T-helper 1 cell treated with Interleukin-12 subunit alpha and Interleukin-12 subunit beta and Interleukin-4 antibody, amounts not matched to agents 30 μg/mL and 1 μg/mL, for 36 hours (primary cell): ENCODE measurements around the gene RMC1.

Source experiments
- H3K27ac Mint-ChIP-seq: one replicate; pipeline ENCODE4 v1.8.0; 2021; ENCODE audit warnings: mild to moderate bottlenecking, mixed read lengths
- H3K27me3 Mint-ChIP-seq: one replicate; pipeline ENCODE4 v1.8.0; 2021; ENCODE audit warnings: low read depth, mixed read lengths
- H3K36me3 Mint-ChIP-seq: one replicate; pipeline ENCODE4 v1.8.0; 2021; ENCODE audit warnings: low read depth, mixed read lengths
- H3K4me1 Mint-ChIP-seq: one replicate; pipeline ENCODE4 v1.8.0; 2021; ENCODE audit warnings: low read depth, mixed read lengths
- H3K4me3 Mint-ChIP-seq: one replicate; pipeline ENCODE4 v1.8.0; 2021; ENCODE audit warnings: mild to moderate bottlenecking, moderate library complexity, mixed read lengths
- H3K9me3 Mint-ChIP-seq: one replicate; pipeline ENCODE4 v1.8.0; 2021; ENCODE audit warnings: mixed read lengths

The RMC1 gene

DNA sequence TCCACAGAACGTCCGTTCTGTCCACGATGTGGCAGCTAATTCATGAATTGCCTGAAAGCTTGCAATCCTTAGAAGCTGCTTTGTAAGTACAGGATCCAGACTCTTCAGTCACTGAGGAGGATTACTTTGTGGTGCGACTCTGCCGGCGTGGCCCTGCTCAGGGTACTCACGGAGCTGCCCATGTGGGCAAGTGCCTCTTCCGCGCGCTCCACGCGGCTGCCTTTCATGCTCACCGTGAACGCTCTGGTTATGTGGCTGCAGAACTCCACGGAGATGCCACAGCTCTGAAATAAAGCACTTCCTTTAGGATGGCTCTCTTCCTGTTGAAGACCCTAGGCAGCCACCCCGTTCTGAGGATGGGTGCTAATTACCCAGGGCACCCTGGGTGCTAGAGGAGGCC, 31.0 kb downstream of the RMC1 start:
- H3K36me3 Mint-ChIP-seq, result peaks cover 69% of the 10 kb centered on the region
- no peak overlapping the region for H3K27ac Mint-ChIP-seq

DNA sequence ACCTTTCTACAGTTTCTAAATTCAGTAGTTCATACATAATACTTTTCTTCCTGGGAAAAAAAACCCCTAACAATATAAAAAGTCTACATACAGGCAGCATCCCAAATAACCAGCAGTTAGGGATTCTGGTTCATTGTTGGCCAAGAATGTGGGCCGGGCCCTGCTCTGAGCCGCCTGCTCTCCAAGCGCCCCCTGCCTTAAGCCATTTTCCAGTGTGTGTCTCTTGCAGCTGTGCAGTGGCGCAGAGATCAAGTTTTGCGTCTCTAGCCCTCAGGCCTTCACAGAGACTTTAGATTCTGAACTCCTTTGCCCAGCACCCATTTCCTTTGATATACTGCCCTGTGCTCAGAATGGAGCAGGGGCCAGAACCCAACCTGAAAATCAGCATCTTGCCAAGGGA, 32.9 kb downstream of the RMC1 start:
- H3K27me3 Mint-ChIP-seq, result no peaks in the 10 kb centered on the region
- peaks cover 69% of the 10 kb centered on the region for H3K36me3 Mint-ChIP-seq
- H3K4me3 Mint-ChIP-seq, result no peak overlapping the region
- H3K9me3 Mint-ChIP-seq, result no peaks in the 10 kb centered on the region
- peaks cover 25% of the 10 kb centered on the region for H3K4me1 Mint-ChIP-seq
- no peak overlapping the region for H3K27ac Mint-ChIP-seq

More for the DNA sequence above, 31.0 kb downstream of the RMC1 start:
- Mint-ChIP-seq H3K4me1 (peaks cover 10% of the 10 kb centered on the region), H3K27me3 (no peaks in the 10 kb centered on the region), H3K9me3 (no peaks in the 10 kb centered on the region), H3K4me3 (no peak overlapping the region)

DNA sequence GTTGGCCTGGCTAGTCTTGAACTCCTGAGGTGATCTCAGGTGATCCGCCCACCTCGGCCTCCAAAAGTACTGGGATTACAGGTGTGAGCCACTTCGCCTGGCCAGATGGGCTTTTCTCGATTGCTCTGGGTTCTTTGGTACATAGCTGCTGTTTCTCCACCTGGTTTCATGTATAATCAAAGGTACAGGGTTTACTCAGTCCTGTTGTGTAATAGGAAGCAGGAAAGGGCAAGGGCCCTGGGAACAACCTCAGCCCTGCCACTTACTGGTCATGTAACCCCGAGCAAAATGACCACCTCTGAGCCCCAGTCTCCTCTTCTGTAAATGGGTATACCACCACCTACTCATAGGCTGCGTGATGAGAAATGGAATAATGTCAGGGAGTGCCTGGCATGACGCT, 34.0 kb downstream of the RMC1 start:
- peaks cover 63% of the 10 kb centered on the region for H3K36me3 Mint-ChIP-seq
- no peak overlapping the region for H3K4me3 Mint-ChIP-seq
- H3K27ac Mint-ChIP-seq, result no peak overlapping the region
- no peaks in the 10 kb centered on the region for H3K27me3 Mint-ChIP-seq
- H3K9me3 Mint-ChIP-seq, result no peaks in the 10 kb centered on the region
- H3K4me1 Mint-ChIP-seq, result peaks cover 34% of the 10 kb centered on the region

DNA sequence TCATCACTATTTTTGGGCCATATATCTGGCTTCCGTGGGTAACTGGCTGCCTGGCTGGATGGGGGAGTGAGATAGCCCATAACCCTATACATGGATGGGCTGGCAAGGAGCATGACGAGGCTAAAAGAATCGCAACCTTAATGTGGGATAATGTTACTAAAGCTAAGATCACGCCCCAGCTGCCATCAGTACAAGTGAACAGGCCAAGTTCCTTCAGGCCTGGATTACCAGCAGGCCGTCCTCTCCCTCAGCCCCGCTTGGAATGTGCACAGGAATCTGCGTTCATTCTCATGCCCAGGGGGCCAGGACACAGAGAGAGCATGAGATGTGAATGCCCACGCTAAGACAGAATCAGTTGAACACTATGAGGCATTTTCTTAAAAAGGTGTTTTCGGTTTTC, 34.7 kb downstream of the RMC1 start:
- Mint-ChIP-seq H3K36me3 (peaks cover 62% of the 10 kb centered on the region), H3K9me3 (no peaks in the 10 kb centered on the region), H3K27me3 (no peaks in the 10 kb centered on the region), H3K4me3 (no peak overlapping the region), H3K4me1 (peaks cover 38% of the 10 kb centered on the region), H3K27ac (no peak overlapping the region)

DNA sequence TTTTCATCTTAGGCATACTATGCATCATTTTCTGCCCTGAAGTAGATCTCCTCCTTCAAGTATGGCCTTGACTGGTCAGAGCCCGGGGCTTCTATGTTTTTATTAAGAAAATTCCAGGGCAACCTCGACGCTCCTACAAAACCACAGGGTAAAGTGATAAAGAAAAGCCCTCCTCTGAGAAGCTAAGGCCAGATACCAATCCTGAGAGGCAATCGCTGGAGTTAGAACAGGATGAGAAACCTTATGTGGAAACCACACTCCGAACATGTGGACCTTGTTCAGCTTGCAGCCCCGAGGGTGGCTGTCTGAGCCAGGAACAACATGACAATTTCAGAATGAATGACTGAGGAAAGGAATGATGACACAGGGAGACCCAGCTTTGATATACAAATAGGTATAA, 35.6 kb downstream of the RMC1 start:
- peak overlapping the region; percentile 36 for H3K27ac Mint-ChIP-seq
- no peaks in the 10 kb centered on the region for H3K9me3 Mint-ChIP-seq
- peaks cover 38% of the 10 kb centered on the region for H3K4me1 Mint-ChIP-seq
- H3K36me3 Mint-ChIP-seq, result peaks cover 62% of the 10 kb centered on the region
- H3K27me3 Mint-ChIP-seq, result no peaks in the 10 kb centered on the region
- peak overlapping the region; percentile 42 for H3K4me3 Mint-ChIP-seq

DNA sequence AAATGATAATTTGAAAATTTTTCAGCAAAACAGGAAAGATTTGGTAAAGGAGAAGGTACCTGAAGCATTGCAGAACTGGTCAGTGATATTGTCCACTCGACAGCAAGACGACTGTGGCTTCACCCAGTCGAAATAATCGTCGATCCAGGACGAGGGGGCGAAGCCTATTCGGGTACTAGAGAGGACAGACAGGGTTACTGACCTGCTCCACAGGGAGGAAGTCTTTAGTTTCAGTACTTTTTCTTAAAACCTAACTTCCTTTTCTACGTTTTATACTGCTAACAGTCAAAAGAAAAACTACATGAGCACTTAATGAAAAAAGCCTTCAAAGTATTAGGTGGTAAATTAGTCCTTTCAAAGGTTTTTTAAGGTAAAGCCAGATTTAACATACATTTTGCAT, 36.0 kb downstream of the RMC1 start:
- Mint-ChIP-seq H3K36me3 (peaks cover 62% of the 10 kb centered on the region), H3K27me3 (no peaks in the 10 kb centered on the region), H3K4me1 (peaks cover 38% of the 10 kb centered on the region), H3K9me3 (no peaks in the 10 kb centered on the region), H3K4me3 (peak overlapping the region; percentile 42), H3K27ac (no peak overlapping the region)

DNA sequence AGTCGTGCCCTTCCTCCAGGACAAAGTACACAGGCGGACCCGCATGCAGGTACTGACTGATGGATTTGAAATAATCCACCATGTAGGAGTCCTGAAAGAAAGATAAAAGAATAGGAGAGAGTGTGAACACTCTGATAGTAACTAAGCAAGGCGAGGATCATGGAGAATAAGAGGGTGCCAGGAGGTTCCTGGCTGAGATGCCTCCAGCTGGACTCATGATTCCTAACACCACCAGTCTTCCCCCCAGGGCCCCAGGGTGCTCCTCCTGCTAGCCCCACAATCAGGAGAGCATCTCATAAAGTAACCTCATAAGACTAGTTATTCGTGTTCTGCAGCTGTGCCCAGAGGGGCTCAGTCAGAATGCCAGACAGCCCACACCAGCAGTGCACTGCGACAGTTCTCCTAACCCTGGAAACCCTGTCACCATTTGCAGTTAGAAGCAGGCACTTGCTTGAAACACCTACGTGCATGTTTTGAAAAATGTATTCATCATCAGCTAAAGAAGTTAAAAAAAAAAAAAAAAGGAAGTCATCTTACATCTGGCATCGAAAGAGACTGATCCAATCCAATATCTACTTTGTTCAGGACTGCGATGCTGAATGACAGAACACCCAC, 36.7 kb downstream of the RMC1 start:
- Mint-ChIP-seq H3K9me3 (no peaks in the 10 kb centered on the region), H3K4me3 (peak overlapping the region; percentile 73), H3K27ac (peak overlapping the region; percentile 64), H3K36me3 (peaks cover 66% of the 10 kb centered on the region), H3K4me1 (peaks cover 38% of the 10 kb centered on the region), H3K27me3 (no peaks in the 10 kb centered on the region)

DNA sequence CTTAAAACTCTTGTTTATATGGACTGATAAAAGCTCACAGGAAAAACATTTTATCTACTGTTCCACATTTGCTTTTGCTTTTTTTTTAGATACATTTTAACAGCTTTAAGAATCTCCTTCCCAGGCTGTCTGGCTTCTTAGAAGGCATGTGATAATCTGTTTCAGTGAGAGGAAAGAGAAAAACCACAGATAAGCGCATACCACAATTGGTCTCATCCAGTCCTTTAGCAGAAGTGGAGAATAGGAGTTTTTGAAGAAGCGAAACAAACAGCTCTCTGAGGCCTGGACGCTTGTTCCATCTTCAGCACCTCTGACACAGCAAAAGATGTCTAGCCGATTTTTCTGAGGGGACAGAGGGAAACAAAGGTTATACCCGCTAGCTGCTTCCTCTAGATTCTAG, 37.6 kb downstream of the RMC1 start:
- Mint-ChIP-seq H3K36me3 (peaks cover 64% of the 10 kb centered on the region), H3K9me3 (no peaks in the 10 kb centered on the region), H3K27ac (peak overlapping the region; percentile 83), H3K4me3 (peak overlapping the region; percentile 73), H3K4me1 (peaks cover 38% of the 10 kb centered on the region), H3K27me3 (no peaks in the 10 kb centered on the region)

DNA sequence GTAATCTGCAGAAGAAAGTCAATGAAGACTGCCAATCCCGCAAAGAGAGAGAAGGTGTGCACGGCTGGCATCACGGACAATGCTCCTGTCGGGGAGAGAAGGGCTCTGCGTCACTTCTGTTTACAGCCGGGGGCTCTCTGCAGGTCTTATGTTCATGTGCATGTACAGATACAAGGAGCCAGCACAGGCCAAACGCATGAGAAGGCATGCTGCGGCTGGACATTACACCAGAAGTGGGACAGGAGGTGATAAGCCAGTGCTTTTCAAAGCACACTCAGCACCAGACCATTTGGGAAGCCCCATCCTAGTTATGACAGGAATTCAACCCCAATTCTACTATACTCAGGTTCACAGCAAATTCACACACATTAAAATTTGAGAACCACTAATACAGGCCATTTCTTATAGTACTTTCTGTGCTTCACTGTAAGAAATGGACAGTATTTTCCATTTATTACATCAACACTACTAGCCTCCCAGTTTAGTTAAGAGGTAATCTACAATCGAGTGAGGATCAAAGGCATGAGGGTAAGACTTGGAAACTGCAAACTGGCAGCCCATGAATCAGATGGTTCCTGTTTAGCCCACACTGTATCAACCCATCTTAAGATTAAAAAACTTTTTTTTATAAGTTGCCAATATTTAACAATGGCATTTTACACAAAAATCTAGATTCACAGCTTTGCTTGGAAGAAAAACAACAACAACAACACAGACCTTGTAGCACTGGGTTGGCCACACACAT, 38.2 kb downstream of the RMC1 start:
- peak overlapping the region; percentile 83 for H3K27ac Mint-ChIP-seq

DNA sequence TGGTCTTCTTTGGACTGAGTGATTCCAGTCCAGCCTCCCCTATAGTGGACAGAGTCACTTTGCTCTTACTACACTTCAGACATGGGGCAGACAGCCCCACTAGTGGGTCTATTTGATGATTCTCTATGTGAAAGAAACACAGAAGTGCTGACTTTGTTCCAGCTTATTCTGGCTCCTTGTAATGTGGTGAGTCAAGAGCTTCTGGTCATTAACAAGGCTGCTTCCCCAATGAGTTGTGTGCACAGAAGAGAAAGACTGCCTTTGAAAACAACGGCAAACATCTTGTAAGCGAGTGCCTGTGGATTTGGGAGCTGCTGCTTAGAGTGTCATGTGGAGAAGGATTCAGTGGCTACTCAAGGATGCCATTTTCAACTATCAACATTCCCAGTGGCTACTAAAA, 39.1 kb downstream of the RMC1 start:
- no peak overlapping the region for H3K4me3 Mint-ChIP-seq
- H3K4me1 Mint-ChIP-seq, result peaks cover 42% of the 10 kb centered on the region
- H3K27ac Mint-ChIP-seq, result no peak overlapping the region
- peaks cover 60% of the 10 kb centered on the region for H3K36me3 Mint-ChIP-seq
- H3K27me3 Mint-ChIP-seq, result no peaks in the 10 kb centered on the region
- no peaks in the 10 kb centered on the region for H3K9me3 Mint-ChIP-seq

More for the DNA sequence above, 38.2 kb downstream of the RMC1 start:
- Mint-ChIP-seq H3K36me3 (peaks cover 61% of the 10 kb centered on the region), H3K4me3 (peak overlapping the region; percentile 73), H3K9me3 (no peaks in the 10 kb centered on the region), H3K27me3 (no peaks in the 10 kb centered on the region), H3K4me1 (peaks cover 40% of the 10 kb centered on the region)

DNA sequence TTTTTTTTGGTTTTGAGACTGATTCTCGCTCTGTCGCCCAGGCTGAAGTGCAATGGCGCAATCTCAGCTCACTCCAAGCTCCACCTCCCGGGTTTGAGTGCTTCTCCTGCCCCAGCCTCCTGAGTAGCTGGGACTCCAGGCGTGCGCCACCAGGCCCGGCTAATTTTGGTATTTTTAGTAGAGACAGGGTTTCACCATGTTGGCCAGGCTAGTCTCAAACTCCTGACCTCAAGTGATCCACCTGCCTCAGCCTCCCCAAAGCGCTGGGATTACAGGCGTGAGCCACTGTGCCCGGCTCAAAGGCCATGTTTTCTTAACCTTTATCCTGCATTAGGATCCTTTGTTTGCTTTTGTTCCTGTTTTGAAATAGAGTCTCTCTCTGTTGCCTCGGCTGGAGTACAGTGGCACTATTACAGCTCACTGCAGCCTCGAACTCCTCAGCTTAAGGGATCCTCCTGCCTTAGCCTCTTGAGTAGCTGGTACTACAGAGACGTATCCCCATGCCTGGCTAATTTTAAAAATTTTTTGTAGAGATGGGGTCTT, 42.0 kb downstream of the RMC1 start:
- H3K27me3 Mint-ChIP-seq, result no peaks in the 10 kb centered on the region
- H3K27ac Mint-ChIP-seq, result no peak overlapping the region
- H3K36me3 Mint-ChIP-seq, result peaks cover 46% of the 10 kb centered on the region
- peaks cover 27% of the 10 kb centered on the region for H3K4me1 Mint-ChIP-seq
- H3K9me3 Mint-ChIP-seq, result no peaks in the 10 kb centered on the region
- H3K4me3 Mint-ChIP-seq, result no peak overlapping the region

DNA sequence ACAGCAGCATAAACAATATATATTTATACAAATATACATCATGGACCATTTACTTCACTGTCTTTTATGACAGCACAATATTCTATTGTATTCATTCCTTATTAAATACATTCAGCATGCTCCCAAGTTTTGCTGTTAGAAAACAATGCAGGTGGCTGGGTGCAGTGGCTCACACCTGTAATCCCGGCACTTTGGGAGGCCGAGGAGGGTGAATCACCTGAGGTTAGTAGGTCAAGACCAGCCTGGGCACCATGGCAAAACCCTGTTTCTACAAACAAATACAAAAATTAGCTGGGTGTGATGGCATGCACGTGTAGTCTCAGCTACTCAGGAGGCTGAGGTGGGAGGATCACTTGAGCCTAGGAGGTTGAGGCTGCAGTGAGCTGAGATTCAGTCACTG, 44.0 kb downstream of the RMC1 start:
- Mint-ChIP-seq H3K27me3 (no peaks in the 10 kb centered on the region), H3K4me3 (no peak overlapping the region), H3K27ac (no peak overlapping the region), H3K4me1 (peaks cover 13% of the 10 kb centered on the region), H3K36me3 (peaks cover 56% of the 10 kb centered on the region), H3K9me3 (no peaks in the 10 kb centered on the region)

DNA sequence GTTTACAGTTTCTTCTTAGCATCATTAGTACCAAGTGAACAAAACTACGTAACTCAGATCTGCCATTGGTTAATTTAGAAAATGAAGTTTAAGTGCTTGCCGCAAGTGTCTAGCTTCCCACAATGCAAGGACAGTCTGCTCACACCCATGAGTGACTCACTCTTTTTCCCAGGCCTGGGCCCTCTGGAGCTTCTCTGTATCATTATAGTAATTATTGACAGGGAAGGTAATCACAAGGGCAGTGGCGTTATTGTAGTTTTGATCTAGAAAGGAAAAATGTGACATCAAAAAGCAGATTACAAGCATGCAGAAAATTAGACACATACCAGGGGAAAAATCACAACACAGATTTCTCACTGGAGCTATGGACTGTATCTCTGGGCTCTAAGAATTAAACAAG, 44.5 kb downstream of the RMC1 start:
- Mint-ChIP-seq H3K4me1 (peaks cover 9% of the 10 kb centered on the region), H3K36me3 (peaks cover 56% of the 10 kb centered on the region), H3K9me3 (no peaks in the 10 kb centered on the region), H3K27ac (no peak overlapping the region), H3K27me3 (no peaks in the 10 kb centered on the region), H3K4me3 (no peak overlapping the region)

DNA sequence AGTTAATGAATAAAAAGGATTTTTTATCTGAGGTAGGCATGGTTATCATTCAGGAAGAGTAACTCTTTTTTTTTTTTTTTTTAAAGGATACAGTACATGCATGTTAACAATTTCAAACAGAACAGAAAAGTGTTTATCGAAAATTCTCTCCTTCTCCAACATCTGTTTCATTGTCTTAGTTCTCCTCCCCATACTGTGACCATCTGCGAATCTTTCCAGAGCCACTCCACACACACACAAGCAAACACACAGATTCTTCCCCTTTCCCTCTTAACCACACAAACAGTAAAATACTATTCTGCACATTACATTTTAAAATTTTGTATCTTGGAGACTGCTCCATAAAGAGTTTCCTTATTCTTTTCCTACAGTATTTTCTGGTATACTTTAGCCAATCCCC, 45.0 kb downstream of the RMC1 start:
- Mint-ChIP-seq H3K27ac (no peak overlapping the region), H3K4me3 (no peak overlapping the region), H3K4me1 (peaks cover 9% of the 10 kb centered on the region), H3K9me3 (no peaks in the 10 kb centered on the region), H3K36me3 (peaks cover 56% of the 10 kb centered on the region), H3K27me3 (no peaks in the 10 kb centered on the region)

DNA sequence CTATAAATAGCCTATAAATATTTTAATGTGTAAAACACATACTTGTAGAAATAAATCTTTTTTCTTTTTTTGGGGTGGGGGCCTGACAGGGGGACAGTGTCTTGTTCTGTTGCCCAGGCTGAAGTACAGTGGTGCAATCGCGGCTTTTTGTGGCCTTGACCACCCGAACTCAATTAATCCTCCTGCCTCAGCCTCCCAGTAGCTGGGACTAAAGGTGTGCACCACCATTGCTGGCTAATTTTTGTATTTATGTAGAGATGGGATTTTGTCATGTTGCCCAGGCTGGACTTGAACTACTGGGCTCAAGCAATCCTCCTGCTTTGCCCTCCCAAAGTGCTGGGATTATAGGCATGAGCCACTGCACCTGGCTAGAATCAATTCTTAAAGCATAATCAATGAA, 45.4 kb downstream of the RMC1 start:
- no peaks in the 10 kb centered on the region for H3K9me3 Mint-ChIP-seq
- H3K36me3 Mint-ChIP-seq, result peaks cover 54% of the 10 kb centered on the region
- peaks cover 9% of the 10 kb centered on the region for H3K4me1 Mint-ChIP-seq
- no peaks in the 10 kb centered on the region for H3K27me3 Mint-ChIP-seq
- no peak overlapping the region for H3K27ac Mint-ChIP-seq
- H3K4me3 Mint-ChIP-seq, result no peak overlapping the region
